Activated gamma-delta T cell (primary cell): ENCODE results near the gene ATP5PB.

Experiments
- DNase-seq: peaks from one replicate; lab custom pipeline; 2025; lab: John Stamatoyannopoulos, UW

ATP5PB gene

DNA sequence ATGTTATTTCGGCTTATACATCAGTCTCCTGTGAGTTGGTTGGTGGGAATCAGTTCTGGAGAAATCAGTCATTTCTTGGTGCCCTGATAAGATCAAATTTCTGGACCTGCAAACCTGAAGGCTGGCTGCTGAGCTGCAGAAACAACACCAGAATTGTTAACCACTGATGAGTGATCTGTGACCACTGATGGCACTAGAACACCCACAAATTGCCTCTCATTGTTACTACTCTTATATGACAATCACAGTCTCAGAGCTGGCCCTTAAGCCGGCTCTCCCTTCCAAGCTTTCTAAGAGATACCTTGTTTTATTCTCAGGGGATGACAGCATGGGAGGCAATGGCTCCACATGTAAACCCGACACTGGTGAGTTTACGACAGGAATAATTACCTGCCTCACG, 26.4 kb downstream of the ATP5PB start:
- no peak for DNase-seq

DNA sequence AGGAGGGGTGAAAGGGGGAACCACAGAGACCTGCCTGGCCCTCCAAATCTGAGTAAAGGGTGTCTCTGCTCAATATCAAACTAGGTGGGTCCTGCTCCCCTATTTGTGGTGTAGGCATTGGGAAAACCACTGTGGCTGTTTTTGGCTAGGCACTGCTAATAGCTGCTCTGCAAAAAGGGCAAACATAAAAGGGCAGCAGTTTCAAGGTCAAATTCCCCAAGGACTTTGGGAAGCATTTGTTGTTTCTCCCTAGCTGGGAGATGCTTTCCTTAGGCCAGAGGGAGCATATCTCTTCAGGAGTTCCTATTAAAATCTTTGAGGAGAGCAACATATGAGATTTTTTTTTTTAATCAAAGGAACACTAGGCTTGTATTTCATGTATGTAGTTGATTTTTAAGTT, 26.9 kb downstream of the ATP5PB start:
- no peak for DNase-seq

DNA sequence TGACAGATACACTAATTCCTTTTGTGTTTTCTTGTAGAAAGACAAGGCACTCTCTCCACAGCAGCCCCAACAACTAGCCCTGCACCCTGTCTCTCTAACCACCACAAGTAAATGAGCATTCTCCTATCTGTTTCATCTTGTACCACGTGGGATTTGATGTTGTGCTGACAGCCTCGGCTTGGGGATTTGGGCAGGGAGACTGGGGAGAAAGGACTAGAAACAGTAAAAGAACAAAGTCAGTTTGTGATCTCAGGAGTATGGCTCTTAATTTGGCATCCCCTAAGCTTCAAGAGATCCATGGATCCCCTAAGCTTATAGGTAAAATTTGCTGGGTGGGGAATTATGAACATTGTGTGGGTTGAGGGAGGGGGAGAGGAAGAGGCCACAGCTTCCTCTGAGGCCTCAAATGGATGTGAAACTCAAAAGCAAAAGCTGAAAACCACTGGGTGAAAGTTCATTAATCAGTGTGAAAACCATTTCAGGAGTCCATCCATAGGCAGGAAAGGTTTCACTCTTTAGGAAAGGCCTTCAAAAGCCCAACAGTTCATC, 27.6 kb downstream of the ATP5PB start:
- no peak for DNase-seq

DNA sequence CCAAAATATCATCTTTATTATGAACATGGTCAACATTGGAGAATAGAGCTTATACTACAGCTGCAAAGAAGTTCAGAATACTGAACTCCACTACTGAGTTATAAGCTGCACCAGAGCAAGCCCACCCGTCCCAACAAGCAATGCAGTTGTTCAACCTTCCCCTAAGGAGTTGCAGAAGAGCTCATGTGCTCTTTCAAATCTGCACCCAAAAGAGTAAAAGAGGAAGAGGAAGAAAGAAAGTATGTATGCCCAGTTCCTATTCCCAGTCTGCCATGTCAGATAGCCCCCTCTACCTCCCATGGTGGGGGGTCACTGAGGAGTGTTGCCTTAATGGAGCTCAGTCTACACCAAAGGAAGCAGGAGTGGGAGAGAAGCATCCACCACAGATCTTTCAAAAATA, 31.4 kb downstream of the ATP5PB start:
- no peak for DNase-seq

DNA sequence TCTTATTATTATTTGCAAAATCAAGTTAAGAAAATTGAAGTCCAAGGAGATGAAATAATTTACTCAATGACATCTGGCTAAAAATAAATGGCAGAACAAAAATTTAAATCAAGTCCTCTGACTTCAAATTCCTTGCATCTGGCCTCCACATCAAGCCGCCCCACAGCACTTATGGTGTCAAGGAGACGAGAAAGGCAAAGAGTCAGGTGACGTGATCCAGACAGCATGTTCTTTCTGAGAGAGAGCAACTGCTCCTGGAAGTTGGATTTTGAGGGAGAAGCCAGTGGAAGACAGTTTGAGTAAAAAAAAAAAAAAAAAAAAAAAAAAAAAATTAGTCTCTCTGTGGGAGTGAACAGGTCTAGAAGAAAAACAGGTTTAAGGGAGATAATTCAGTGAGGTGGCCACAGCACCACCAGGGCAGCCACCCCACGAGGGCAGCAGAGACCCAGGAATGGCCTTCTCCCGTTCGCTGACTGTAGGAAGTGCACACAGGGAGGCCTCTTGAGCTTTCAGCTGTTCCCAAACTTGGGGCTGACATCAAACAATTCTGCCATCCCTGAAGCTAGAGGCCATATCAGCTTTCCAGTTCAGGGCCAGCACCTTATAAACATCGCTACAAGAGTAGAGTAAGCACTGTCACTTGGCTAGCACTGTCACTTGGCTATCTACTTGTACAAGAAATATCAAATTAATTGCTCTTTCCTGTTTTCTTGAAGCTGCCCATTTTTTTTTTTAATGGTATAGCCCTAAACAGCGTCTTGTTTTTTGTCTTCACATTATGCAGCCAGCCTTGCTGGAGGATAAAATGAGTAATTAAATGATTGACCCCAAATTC, 32.3 kb downstream of the ATP5PB start:
- no peak for DNase-seq

DNA sequence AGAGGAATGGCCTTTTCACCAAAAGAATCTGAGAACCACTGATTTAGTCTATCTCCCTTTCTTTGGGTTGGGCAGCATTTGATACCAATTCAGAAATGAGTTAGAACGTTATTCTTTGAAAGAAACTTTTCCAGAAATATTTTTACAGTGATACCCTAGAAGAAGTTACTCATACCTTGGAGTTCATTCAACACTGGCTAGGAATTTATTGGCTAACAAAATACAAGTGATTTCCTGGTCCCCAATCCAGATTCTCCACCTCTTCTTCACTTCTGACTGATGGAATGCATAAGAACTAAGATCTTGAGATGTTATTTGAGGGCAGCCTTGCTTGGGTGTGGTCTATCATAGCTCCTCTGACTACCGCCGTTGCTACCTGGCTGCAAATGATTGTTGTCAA, 33.9 kb downstream of the ATP5PB start:
- no peak for DNase-seq

DNA sequence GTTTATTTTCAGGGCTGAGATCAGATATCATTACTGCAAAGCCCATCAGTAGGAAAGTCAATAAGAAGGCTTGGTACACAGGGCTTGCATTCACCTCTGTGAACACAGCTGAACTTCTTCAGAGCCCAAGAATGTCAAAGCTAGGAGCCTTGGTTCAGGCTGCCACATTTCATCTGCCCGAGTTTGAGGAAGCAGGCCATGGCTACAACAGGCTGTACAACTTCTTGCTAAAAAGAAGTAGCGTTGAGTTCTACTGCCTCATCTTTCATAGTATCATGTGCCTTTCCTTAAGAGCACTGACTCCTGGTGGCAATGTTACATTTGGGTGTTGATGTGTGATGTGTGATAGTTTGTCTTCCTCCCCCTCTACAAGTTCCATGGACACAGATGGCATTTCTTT, 34.6 kb downstream of the ATP5PB start:
- DNase-seq: no peak

DNA sequence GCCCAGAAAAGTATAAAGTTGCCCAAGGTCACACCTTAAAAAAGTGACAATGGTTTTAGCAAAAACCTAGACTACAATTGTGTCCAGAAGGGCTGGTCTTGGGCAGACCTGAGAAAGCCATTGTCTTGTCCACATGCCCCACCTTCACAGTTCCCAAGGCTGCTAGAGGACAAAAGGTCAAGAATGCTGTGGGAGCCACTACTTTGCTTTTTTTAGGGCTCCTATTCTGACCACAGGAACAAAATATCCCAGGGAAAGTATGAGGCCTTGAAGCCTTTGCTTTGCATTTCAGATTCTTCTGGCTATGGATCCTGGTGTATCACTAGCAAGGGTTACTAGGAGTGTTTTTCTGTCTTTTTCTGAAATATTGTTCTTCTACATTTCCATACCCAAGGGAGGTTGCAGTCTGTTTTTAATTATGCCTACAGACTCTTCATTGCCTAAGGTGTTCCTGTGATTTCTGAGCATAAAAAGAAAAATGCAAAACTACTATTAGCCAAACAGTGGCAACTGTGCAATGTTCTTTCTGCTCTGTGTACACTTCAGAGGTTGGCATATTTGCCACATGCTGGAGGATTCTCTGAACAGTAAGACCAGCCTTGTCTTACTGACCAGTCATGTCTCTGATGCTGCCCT, 35.2 kb downstream of the ATP5PB start:
- DNase-seq: no peak

DNA sequence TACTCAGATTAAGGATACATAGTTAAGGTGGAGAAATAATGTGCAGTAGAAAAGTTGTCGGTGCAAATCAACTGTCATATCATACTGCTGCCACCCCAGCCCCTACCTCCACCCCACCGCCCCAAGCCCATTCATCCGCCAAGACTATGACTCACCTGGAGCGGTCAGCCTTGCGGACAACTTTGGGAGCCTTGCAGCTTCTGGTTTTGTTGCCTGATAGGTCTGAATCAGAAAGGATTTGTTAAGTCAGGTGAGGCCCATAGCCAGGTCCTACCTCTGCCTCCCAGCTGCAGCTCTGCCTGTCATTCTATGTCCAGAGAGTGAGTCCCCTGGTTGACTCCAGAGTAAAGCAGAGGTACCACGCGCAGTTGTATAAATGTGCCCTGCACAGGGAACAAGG, 37.2 kb downstream of the ATP5PB start:
- DNase-seq: no peak

DNA sequence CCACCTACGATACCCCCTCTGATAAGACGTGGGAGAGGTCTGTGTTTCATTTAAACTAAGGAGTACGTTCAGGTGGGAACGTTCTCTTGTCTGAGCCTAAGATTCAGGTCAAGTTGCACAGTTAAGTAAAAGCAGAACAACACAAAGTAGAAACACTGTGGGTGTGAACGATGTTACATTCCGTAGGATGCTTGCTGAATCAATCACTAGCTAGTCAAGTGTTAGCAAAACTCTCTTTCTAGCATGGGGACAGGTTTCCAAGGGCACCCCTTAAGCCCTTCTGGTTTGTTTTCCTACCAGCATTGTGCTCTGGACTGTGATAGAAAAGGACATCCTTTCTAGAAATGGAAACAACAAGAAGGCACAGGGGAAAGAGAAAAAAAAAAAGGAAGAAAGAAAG, 37.9 kb downstream of the ATP5PB start:
- no peak for DNase-seq

DNA sequence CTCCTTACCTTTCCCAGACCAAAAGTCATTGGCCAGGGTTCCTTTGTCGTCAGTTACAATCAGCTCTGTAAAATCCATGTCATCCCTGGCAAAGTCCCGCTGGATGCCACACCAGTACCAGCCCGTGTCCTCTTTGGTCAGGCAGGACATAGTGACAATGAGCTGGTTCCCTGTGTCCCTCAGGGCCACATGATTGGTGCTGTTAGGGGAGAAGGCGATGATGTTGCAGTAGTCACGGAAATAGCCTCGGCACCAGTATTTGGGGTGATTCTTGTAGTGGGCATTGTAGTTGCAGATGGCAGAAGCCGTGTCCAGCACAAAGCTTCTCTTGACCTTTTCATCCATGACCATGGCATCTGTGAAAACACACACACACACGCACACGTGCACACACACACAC, 39.4 kb downstream of the ATP5PB start:
- no peak for DNase-seq

DNA sequence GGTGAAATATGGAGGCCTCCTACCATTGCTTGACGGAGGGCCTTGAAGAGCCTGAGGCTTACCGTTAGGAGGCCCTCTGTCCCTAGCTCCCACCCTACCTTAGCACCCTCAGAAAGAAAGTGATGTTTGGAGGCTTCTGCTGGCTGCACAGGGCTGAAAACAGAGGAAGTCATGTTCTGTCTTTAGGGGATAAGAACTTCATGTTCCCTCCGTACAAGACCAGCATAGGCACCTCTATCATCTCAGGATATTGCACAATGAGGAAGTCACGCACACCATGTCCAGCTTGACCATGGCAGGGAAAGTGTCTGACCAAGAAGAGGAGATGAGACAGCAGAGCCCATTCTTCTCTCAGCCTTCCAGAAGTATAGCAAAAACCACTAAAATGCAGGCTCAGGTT, 40.3 kb downstream of the ATP5PB start:
- DNase-seq: no peak

DNA sequence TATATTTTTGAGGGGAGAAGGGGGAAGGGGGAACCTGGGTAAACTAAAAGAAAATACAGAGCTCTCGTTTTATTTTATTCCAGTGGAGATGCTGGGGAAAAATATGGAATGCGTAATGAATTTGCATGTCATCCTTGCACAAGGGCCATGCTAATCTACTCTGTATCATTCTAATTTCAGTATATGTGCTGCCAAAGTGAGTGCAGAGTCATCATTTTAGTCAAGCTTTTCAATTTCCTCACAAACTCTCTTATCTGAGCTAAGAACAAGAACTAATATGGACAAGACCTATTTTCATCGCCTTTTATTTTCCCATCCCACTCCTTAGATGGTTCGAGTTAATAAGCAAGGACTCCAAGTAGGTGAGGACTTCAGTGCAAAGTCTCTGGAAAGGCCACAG, 41.0 kb downstream of the ATP5PB start:
- DNase-seq: no peak

DNA sequence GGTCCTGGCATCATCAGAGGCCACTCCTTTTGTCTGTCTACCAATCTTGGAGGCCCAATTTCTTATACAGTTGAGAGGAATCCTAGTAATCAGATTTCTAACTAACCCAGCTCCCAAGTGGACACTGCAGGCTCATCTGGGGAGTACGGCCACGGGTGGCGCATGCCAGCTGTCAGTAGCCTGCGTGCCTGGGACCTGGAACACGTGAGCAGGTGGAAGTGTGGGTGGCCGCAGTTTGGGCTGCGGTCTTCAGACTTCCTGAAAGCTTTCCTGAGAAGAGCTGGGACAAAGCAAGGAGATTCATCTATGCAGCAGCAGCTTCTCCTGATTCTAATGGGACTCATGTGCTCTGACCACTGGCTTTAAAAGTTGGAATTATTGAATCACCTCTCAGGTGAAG, 41.8 kb downstream of the ATP5PB start:
- DNase-seq: no peak

DNA sequence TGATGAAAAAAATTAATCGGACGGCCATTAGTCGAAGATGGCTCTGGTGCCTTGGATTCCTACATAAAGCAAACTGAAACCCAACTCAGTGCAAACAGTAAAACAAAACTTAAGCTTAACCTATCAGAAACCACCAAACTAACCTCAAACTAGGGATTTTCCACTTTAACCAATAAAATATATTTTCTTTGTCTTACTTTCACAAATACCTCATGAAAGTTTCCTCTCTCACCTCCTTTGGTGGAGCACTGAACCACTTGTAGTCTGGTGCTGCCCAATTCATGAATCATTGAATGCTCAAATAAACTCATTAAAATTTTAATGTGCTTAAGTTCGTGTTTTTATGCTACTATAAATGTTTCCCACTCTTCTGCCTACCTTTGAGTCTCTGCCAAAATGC, 47.1 kb downstream of the ATP5PB start:
- no peak for DNase-seq

DNA sequence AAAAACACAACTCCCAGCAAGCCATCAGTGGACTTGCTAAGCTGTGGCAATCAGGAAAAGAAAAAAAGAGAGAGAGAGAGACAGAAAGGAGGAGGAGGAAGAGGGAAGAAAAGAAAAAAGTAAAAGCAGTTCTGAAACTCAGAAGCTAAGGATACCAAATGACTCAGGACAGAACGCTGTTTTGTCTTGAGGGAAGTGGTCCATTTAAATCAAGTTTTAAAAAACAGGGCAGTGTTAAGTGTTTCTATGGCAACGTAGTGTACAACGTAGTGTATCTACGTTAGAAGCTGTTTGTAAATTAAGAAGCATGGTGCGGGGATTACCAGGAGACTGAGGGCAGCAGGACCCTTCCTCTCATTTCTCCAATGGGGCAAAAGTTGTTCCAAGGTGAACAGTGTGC, 48.3 kb downstream of the ATP5PB start:
- no peak for DNase-seq

DNA sequence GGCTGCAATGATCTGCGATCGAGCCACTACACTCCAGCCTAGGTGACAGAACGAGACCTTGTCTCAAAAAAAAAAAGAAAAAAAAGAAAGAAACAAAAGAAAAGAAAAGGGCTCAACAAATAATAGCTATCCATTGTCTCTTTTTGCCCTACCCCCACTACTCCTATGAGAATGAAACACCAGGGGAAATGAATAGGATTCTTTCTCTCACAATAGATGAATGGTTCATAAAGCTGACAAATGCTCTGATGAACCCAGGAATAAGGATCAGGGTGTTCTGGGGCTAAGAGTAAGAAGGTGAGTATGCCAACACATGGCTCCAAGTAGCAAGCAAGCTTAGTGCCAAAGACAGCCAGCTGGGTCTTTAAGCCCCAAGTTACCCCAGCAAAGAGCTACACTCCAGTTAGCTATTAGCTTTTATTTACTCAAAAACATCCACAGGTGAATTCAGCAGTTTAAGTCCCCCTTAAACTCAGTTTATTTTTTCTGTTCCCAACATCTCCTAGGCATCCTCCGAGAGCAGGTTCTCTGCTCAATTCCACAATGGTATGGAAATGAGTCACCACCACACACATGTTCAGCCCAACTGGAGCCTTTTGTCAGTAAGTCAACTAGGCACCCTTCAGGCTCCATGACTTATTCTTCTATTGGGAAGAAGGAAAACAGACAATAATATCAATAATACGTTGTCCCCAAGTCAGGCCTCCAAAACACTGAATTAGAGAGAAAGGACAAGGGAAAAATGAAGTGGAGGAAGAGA, 49.9 kb downstream of the ATP5PB start:
- DNase-seq: no peak

DNA sequence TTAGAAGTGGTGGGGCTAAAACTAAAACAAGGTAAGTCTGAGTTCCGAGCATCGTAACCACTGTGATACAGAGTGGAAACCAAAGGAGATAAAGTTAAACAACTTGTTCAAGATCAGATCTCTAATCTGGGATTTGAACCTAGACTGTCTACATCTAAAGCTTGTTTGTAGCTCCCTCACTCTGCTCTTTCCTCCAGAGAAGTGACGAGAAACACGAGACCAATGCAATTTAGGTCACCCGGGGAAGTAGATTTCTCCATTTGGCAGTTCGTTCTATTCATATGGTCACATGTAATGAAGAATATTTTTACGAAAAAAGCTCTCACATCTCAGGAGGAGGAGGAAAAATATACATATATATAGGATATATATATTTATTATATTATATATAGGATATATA, 52.4 kb downstream of the ATP5PB start:
- no peak for DNase-seq

DNA sequence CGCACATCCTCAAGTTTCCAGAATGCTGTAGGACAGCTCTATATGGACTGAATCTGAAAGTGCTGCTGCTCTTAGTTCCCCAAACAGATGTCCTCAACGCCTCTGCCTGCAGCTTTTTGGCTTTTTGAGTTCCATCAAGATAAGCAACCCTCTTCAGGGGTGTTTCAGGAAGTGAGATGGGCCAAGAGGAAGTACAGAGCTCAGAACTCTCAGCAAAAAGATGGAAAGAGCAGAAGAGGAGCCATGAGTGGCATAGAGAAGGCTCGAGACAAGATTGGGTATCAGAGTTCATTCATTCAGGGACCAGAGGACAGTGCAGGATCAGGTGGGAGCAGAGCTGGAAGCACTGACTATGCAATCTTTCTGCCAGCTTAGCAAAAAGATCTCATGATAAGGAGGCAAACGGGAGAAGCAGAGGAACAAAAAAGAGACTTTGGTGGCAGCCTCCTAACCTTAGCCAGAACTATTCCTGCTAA, 54.4 kb downstream of the ATP5PB start, which contains the start of the genes ADORA3 and TMIGD3:
TSS of gene ADORA3 (minus strand) at position 49 of the 476 bp plus-strand sequence. CDS start 279 bp downstream, outside the sequence.
TSS of gene TMIGD3 (minus strand) at position 49 of the 476 bp plus-strand sequence. CDS start 279 bp downstream, outside the sequence.
- DNase-seq: no peak

DNA sequence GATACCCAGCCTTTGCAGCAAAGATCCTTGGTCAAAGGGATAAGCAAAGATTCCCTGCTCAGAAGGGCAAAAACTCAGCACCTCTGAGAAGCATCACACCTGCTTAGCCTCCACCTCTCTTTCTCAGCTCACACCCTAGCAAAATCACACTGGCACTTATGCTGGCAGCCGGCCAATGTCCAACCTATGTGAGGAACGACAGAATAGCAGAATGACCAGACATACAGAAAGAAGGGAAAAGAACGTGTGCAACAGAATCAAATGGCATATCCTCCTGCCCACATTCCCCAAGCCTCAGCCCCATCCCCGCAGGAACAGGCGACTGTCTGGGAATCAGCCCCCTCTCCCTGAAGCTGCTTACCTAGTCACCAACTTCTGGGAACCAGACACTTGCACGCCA, 54.8 kb downstream of the ATP5PB start:
- DNase-seq: no peak

DNA sequence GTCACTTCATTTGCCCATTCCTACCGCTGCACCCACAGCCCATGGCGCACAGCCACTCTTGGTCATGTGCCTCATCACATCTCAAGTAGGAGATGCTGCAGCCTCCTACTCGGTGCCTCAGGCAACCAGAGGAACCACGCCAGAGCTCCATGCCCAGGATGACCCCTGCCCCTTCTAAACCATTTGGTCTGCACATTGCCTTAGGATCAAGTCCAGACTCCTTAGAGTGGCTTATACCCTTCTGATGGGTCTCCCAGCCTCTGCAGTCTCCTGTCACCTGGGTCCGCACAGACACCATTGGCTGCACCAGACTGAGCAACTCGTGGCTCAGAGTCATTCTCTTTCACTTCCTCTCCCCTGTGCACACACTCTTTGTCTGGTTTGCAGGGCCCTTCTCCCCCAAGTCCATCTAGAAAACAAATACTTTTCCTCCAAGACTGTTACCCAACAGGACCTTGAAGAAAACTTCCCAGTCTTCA, 56.4 kb downstream of the ATP5PB start:
- DNase-seq: no peak

DNA sequence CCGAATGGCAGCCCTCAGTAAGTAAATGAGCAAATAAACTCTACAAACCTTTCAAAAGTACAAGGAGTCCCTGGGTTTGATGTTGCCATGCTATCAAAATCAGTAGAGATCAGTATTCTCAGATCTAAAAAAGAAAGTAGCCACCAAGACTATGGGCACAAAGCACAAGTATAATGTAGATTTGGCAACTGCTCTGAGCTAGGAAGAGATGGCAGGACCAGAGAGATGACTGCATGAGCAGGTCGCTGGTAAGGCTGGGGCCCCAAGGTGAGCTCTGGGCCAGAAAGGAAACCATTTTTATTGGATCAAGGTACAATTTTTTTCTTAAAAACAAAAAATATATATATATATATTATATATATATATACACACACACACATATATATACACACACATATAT, 57.3 kb downstream of the ATP5PB start:
- DNase-seq: no peak
